NCI-H1417 treated with DMSO at 0.1 percent for 48 hours (cell line): Measurements from ENCODE around the gene QTRT2.

ENCODE experiments used
- DNase-seq: peaks from one replicate; lab custom pipeline; 2025; lab: John Stamatoyannopoulos, UW

Gene QTRT2

GRCh38 chr3:114078126-114078525 is 21.6 kb downstream of the QTRT2 start:
- DNase-seq: no peak

- DNase-seq: no peak
Measured at GRCh38 chr3:114079761-114080160, 23.2 kb downstream of the QTRT2 start.

- DNase-seq: no peak
Measured at GRCh38 chr3:114080201-114080600, 23.7 kb downstream of the QTRT2 start.

GRCh38 chr3:114081037-114081436 is 24.5 kb downstream of the QTRT2 start:
- no peak for DNase-seq

- no peak for DNase-seq
Measured at GRCh38 chr3:114083112-114083511, 26.6 kb downstream of the QTRT2 start.

GRCh38 chr3:114086356-114086755 is 29.8 kb downstream of the QTRT2 start:
- DNase-seq: no peak

GRCh38 chr3:114089675-114090074 is 33.1 kb downstream of the QTRT2 start:
- no peak for DNase-seq

- no peak for DNase-seq
Measured at GRCh38 chr3:114092151-114093015, 35.8 kb downstream of the QTRT2 start.

GRCh38 chr3:114093016-114093380 is 36.5 kb downstream of the QTRT2 start:
- no peak for DNase-seq

GRCh38 chr3:114093596-114093995 is 37.1 kb downstream of the QTRT2 start:
- no peak for DNase-seq

GRCh38 chr3:114095796-114096195 is 39.3 kb downstream of the QTRT2 start:
- no peak for DNase-seq

- DNase-seq: no peak
Measured at GRCh38 chr3:114101101-114101500, 44.6 kb downstream of the QTRT2 start.

GRCh38 chr3:114103181-114103580 is 46.6 kb downstream of the QTRT2 start:
- DNase-seq: no peak

GRCh38 chr3:114103858-114104257 is 47.3 kb downstream of the QTRT2 start:
- no peak for DNase-seq

GRCh38 chr3:114104414-114104813 is 47.9 kb downstream of the QTRT2 start:
- no peak for DNase-seq

- no peak for DNase-seq
Measured at GRCh38 chr3:114108137-114108536, 51.6 kb downstream of the QTRT2 start.

- no peak for DNase-seq
Measured at GRCh38 chr3:114110439-114110838, 53.9 kb downstream of the QTRT2 start.

GRCh38 chr3:114111060-114111770 is 54.7 kb downstream of the QTRT2 start:
- no peak for DNase-seq

GRCh38 chr3:114112696-114113095 is 56.2 kb downstream of the QTRT2 start:
- no peak for DNase-seq

GRCh38 chr3:114114719-114115118 is 58.2 kb downstream of the QTRT2 start:
- no peak for DNase-seq

GRCh38 chr3:114115143-114115542 is 58.6 kb downstream of the QTRT2 start:
- no peak for DNase-seq

- DNase-seq: no peak
Measured at GRCh38 chr3:114119776-114120175, 63.2 kb downstream of the QTRT2 start.

- DNase-seq: no peak
Measured at GRCh38 chr3:114120211-114120610, 63.7 kb downstream of the QTRT2 start.
